Mucosa of descending colon (tissue), 3 donors: ENCODE results near the gene VEPH1. TPM values are rescaled to one million over a fixed set of nuclear protein-coding genes. Genes with fewer than 3 reads are reported as not detected.

Source experiments
- ATAC-seq: fragments of 200-7000 bp; cut with Tn5 transposase; one replicate; pipeline ENCODE4 v1.9.1; 2020; ENCODE audit warnings: mild to moderate bottlenecking, moderate library complexity
- DNase-seq, 3 donors: peaks; one replicate each; pipeline ENCODE4 v3.0.0-alpha.2; 2020
- H3K36me3 ChIP-seq: fragments of 200-600 bp; one replicate; pipeline ENCODE4 v1.8.0; 2021; ENCODE audit warnings: low read depth, mild to moderate bottlenecking
- H3K4me1 ChIP-seq: fragments of 200-600 bp; one replicate; pipeline ENCODE4 v1.8.0; 2021; ENCODE audit warnings: low read depth, mild to moderate bottlenecking
- H3K4me3 ChIP-seq: fragments of 200-600 bp; one replicate; pipeline ENCODE4 v1.8.0; 2021; ENCODE audit warnings: mild to moderate bottlenecking
- H3K9me3 ChIP-seq: fragments of 200-600 bp; one replicate; pipeline ENCODE4 v1.8.0; 2021; ENCODE audit warnings: mild to moderate bottlenecking
- CTCF ChIP-seq: fragments of 200-600 bp; IDR thresholded peaks from one replicate; pipeline ENCODE4 v1.8.0; 2022; ENCODE audit warnings: antibody characterized with exemption, mild to moderate bottlenecking
- intact Hi-C, 2 donors: fragments of 100-400 bp; cut with DNase I in 1 of 2; cut with micrococcal nuclease in 1 of 2; formaldehyde crosslinking; loops; one replicate each; pipeline versions ENCODE4 v1.11.0 to v1.11.1; 2022; cut with DNase I, micrococcal nuclease
- total RNA-seq, 3 donors: library from RNA; stranded (reverse); fragmentation: NEBNext Ultra II Directional in 2 of 3; extraction: Animal tissue kit (Norgen Biotek cat#: 25700) in 2 of 3; gene quantifications; one replicate each; pipeline versions ENCODE4 v1.2.1 to v1.2.4, GENCODE V29; 2021 to 2023
- donor health status: DM: no; HTN: no; CAD: no; lungs with moderate emphysema.
- donor health status: DM: no; HTN: no; CAD: no.
- donor health status: DM: no; HTN: yes; CAD: no.

VEPH1 gene
- total RNA-seq, 3 donors from 2014 or later = 1.5 to 6.3 (median 4.8) TPM

DNA sequence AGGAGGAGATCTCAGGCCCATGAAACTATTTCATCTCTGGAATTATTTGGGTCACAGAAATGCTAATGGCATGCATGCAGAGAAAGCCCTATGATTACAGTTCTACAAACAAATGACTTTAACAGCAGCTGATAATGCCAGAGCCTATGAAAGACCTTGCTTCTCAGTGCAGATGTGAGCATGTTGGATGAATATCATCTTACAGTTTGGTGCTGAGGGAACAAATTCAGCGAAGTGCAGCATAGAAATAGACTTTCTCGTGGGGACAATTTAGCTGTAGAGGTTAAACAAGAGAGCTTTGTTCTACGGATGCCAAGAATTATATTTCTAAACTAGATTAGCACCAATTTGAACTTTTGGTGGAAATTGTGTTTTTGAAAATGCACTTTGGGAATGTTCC is 38.9 kb downstream of the VEPH1 start:
- H3K9me3 ChIP-seq = no peaks in the 10 kb centered on the region
- no peak for TF ChIP-seq CTCF
- H3K4me1 ChIP-seq = no peaks in the 10 kb centered on the region
- no peak overlapping the region for H3K4me3 ChIP-seq
- DNase-seq = no peak
- ATAC-seq = no peak
- no peaks in the 10 kb centered on the region for H3K36me3 ChIP-seq
- intact Hi-C loops = no loop called here

GRCh38 chr3:157463816-157464215 is 39.4 kb downstream of the VEPH1 start:
- Histone ChIP-seq H3K36me3 (no peaks in the 10 kb centered on the region), H3K9me3 (no peaks in the 10 kb centered on the region), H3K4me1 (no peaks in the 10 kb centered on the region), H3K4me3 (no peak overlapping the region)
- TF ChIP-seq CTCF = no peak
- intact Hi-C loops = no loop called here
- ATAC-seq = no peak
- no peak for DNase-seq

- H3K36me3 ChIP-seq = no peaks in the 10 kb centered on the region
- H3K4me3 ChIP-seq = no peak overlapping the region
- H3K9me3 ChIP-seq = no peaks in the 10 kb centered on the region
- intact Hi-C loops = no loop called here
- no peak for TF ChIP-seq CTCF
- no peak for DNase-seq
- H3K4me1 ChIP-seq = no peaks in the 10 kb centered on the region
- ATAC-seq = no peak
Measured at GRCh38 chr3:157460253-157460652, 43.0 kb downstream of the VEPH1 start.

- no peak for TF ChIP-seq CTCF
- H3K36me3 ChIP-seq = no peaks in the 10 kb centered on the region
- no peaks in the 10 kb centered on the region for H3K9me3 ChIP-seq
- H3K4me3 ChIP-seq = no peak overlapping the region
- H3K4me1 ChIP-seq = no peaks in the 10 kb centered on the region
- DNase-seq = no peak
- no peak for ATAC-seq
- intact Hi-C loops = no loop called here
Measured at GRCh38 chr3:157459706-157460105, 43.5 kb downstream of the VEPH1 start.

- no peak for DNase-seq
- TF ChIP-seq CTCF = no peak
- ATAC-seq = no peak
- no peaks in the 10 kb centered on the region for H3K36me3 ChIP-seq
- no peaks in the 10 kb centered on the region for H3K9me3 ChIP-seq
- H3K4me1 ChIP-seq = no peaks in the 10 kb centered on the region
- no peak overlapping the region for H3K4me3 ChIP-seq
- intact Hi-C loops = no loop called here
Measured at GRCh38 chr3:157453824-157454223, 49.4 kb downstream of the VEPH1 start.

- intact Hi-C loops = no loop called here
- no peak for DNase-seq
- no peak for TF ChIP-seq CTCF
- Histone ChIP-seq H3K9me3 (no peaks in the 10 kb centered on the region), H3K36me3 (no peaks in the 10 kb centered on the region), H3K4me1 (no peaks in the 10 kb centered on the region), H3K4me3 (no peak overlapping the region)
- no peak for ATAC-seq
Measured at GRCh38 chr3:157452097-157452496, 51.1 kb downstream of the VEPH1 start.
